Adrenal gland (tissue), 5 donors: ENCODE results near the gene GPHN.

Experiments
- POLR2A ChIP-seq, 2 donors: fragments of 450-650 bp; IDR thresholded peaks; one replicate each; pipeline ENCODE4 v1.6.1; 2017; ENCODE audit warnings: antibody characterized with exemption in 2 of 2, mild to moderate bottlenecking in 2 of 2, moderate library complexity in 1 of 2
- TF ChIP-seq, protein P1 (sequence below), 6 experiments: fragments of 450-650 bp in 4 of 6; fragments of 200-600 bp in 2 of 6; sonication (generic) in 1 of 6; IDR thresholded peaks; 1 replicate in 5 of 6; 2 replicates in 1 of 6; pipeline versions ENCODE4 v1.5.1 to v1.8.0; 2016 to 2021; ENCODE audit warnings: antibody characterized with exemption in 6 of 6, mild to moderate bottlenecking in 2 of 6, moderate library complexity in 1 of 6
- donor health status: DM: no; HTN: no; CAD: no.

DNA sequence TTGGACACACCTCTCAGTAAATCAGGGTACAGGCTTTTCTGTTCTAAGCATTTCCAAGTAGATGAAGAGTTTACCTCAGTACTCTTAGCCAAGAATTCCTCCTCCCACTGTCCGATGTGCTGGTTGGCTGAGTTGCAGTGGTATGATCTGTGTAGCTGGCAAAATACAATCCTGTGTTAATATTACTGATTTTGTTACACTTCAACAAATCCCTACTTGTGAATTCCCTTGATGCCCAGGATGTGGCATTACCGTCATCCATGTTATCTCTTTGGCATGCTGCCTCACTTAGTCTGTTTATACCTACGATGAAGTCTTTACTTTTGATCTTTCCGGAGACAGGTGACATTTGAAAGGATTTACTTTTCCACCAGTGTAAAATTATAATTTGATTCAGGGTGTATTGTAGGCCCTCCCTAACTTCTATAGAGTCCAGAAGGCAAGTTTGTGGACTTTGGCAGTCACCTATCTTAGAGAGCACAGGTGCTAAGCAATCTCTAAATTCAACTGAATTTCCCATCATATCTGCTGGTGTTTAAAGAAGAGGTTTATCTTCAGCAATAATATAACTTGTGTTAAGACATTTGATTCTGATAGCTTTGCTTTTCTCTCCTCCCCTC lies 11.6 kb upstream of the GPHN start:
- TF ChIP-seq, protein P1, sequence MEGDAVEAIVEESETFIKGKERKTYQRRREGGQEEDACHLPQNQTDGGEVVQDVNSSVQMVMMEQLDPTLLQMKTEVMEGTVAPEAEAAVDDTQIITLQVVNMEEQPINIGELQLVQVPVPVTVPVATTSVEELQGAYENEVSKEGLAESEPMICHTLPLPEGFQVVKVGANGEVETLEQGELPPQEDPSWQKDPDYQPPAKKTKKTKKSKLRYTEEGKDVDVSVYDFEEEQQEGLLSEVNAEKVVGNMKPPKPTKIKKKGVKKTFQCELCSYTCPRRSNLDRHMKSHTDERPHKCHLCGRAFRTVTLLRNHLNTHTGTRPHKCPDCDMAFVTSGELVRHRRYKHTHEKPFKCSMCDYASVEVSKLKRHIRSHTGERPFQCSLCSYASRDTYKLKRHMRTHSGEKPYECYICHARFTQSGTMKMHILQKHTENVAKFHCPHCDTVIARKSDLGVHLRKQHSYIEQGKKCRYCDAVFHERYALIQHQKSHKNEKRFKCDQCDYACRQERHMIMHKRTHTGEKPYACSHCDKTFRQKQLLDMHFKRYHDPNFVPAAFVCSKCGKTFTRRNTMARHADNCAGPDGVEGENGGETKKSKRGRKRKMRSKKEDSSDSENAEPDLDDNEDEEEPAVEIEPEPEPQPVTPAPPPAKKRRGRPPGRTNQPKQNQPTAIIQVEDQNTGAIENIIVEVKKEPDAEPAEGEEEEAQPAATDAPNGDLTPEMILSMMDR (IDR thresholded peaks at IDR 0.05), result no peak
- TF ChIP-seq POLR2A (IDR thresholded peaks at IDR 0.05), result no peak
